ENCODE results near the gene EIPR1. TPM values are rescaled to one million over a fixed set of nuclear protein-coding genes. Genes with fewer than 3 reads are reported as not detected.
"Not testable (repeated sequence)": the region's sequence is repeated elsewhere in the genome, so short reads cannot be mapped to it uniquely, and the experiment has no call there.

Gene EIPR1
- total RNA-seq, 1 experiment from 2014 or later = 77.2 TPM

GRCh38 chr2:3284657-3285630 is 92.7 kb downstream of the EIPR1 start:
- in situ Hi-C loops (cut with HindIII; ENCODE audit: low pct_unique_long_range_greater_than_20kb, low sequenced_read_pairs) = no loop called here
- DNase-seq (ENCODE audit: low read depth) = no peak

- DNase-seq (ENCODE audit: low read depth); in situ Hi-C loops (cut with HindIII; ENCODE audit: low pct_unique_long_range_greater_than_20kb, low sequenced_read_pairs): not testable (repeated sequence)
Measured at GRCh38 chr2:3283876-3284656, 93.6 kb downstream of the EIPR1 start.

- no peak for DNase-seq (ENCODE audit: low read depth)
- in situ Hi-C loops (cut with HindIII; ENCODE audit: low pct_unique_long_range_greater_than_20kb, low sequenced_read_pairs) = no loop called here
Measured at GRCh38 chr2:3283206-3283605, 94.4 kb downstream of the EIPR1 start.

- peak; percentile 96 for DNase-seq (ENCODE audit: low read depth)
- in situ Hi-C loops (cut with HindIII; ENCODE audit: low pct_unique_long_range_greater_than_20kb, low sequenced_read_pairs) = no loop called here
Measured at GRCh38 chr2:3282056-3282998, 95.3 kb downstream of the EIPR1 start.

- in situ Hi-C loops (cut with HindIII; ENCODE audit: low pct_unique_long_range_greater_than_20kb, low sequenced_read_pairs) = no loop called here
- DNase-seq (ENCODE audit: low read depth) = peak; percentile 54
Measured at GRCh38 chr2:3280683-3281520, 96.7 kb downstream of the EIPR1 start.

- in situ Hi-C loops (cut with HindIII; ENCODE audit: low pct_unique_long_range_greater_than_20kb, low sequenced_read_pairs) = no loop called here
- DNase-seq (ENCODE audit: low read depth) = no peak
Measured at GRCh38 chr2:3280197-3280596, 97.4 kb downstream of the EIPR1 start.

- in situ Hi-C loops (cut with HindIII; ENCODE audit: low pct_unique_long_range_greater_than_20kb, low sequenced_read_pairs) = no loop called here
- no peak for DNase-seq (ENCODE audit: low read depth)
Measured at GRCh38 chr2:3279236-3279960, 98.2 kb downstream of the EIPR1 start.

GRCh38 chr2:3278521-3279218 is 98.9 kb downstream of the EIPR1 start:
- no peak for DNase-seq (ENCODE audit: low read depth)
- in situ Hi-C loops (cut with HindIII; ENCODE audit: low pct_unique_long_range_greater_than_20kb, low sequenced_read_pairs) = no loop called here

- DNase-seq (ENCODE audit: low read depth) = no peak
- in situ Hi-C loops (cut with HindIII; ENCODE audit: low pct_unique_long_range_greater_than_20kb, low sequenced_read_pairs) = no loop called here
Measured at GRCh38 chr2:3277748-3278520, 99.7 kb downstream of the EIPR1 start.

- in situ Hi-C loops (cut with HindIII; ENCODE audit: low pct_unique_long_range_greater_than_20kb, low sequenced_read_pairs) = no loop called here
- DNase-seq (ENCODE audit: low read depth) = no peak
Measured at GRCh38 chr2:3277050-3277747, 100.4 kb downstream of the EIPR1 start.

GRCh38 chr2:3272761-3273160 is 104.9 kb downstream of the EIPR1 start:
- in situ Hi-C loops (cut with HindIII; ENCODE audit: low pct_unique_long_range_greater_than_20kb, low sequenced_read_pairs) = no loop called here

GRCh38 chr2:3270095-3270478 is 107.5 kb downstream of the EIPR1 start:
- DNase-seq (ENCODE audit: low read depth) = no peak
- in situ Hi-C loops (cut with HindIII; ENCODE audit: low pct_unique_long_range_greater_than_20kb, low sequenced_read_pairs) = no loop called here

More at GRCh38 chr2:3272761-3273160, 104.9 kb downstream of the EIPR1 start:
- no peak for DNase-seq (ENCODE audit: low read depth)

- no peak for DNase-seq (ENCODE audit: low read depth)
- in situ Hi-C loops (cut with HindIII; ENCODE audit: low pct_unique_long_range_greater_than_20kb, low sequenced_read_pairs) = no loop called here
Measured at GRCh38 chr2:3269425-3270094, 108.1 kb downstream of the EIPR1 start.

- in situ Hi-C loops (cut with HindIII; ENCODE audit: low pct_unique_long_range_greater_than_20kb, low sequenced_read_pairs) = no loop called here
- no peak for DNase-seq (ENCODE audit: low read depth)
Measured at GRCh38 chr2:3268705-3269029, 109.0 kb downstream of the EIPR1 start.

All from Caki2 (cell line).